CD4-positive, alpha-beta T cell (primary cell): Measurements from ENCODE around the gene RPTOR. TPM values are rescaled to one million over a fixed set of nuclear protein-coding genes. Genes with fewer than 3 reads are reported as not detected.

Experiments used
- ATAC-seq: fragments of 200-7000 bp; cut with Tn5 transposase; one replicate; pipeline ENCODE4 v1.10.0; 2022; ENCODE audit warnings: mild to moderate bottlenecking; ENCODE audit not compliant: poor library complexity
- CTCF ChIA-PET: fragments of 350-600 bp; sonication (Branson Sonifier 250); formaldehyde crosslinking; loops from one replicate; lab custom pipeline; 2021; ENCODE audit warnings: antibody characterized with exemption, inconsistent platforms; lab: Charles Lee
- POLR2A ChIA-PET: fragments of 350-600 bp; sonication (Branson Sonifier 250); formaldehyde crosslinking; loops from one replicate; lab custom pipeline; 2021; ENCODE audit warnings: antibody characterized with exemption, inconsistent platforms; lab: Charles Lee
- DNase-seq, 14 experiments: peaks; one replicate each; pipeline ENCODE4 v3.0.0-alpha.2; 2013 to 2020; ENCODE audit warnings: mixed read lengths in 2 of 14
- H3K27ac ChIP-seq, 2 donors: one replicate each; pipeline versions ENCODE4 v1.5.1 to v1.7.0; 2013; ENCODE audit warnings: low read length in 2 of 2, low read depth in 1 of 2, mild to moderate bottlenecking in 1 of 2
- H3K27me3 ChIP-seq, 2 experiments: 1 replicate in 1 of 2; 2 replicates in 1 of 2; pipeline versions ENCODE4 v1.6.1 to v1.7.0; 2013; ENCODE audit warnings: low read length in 2 of 2, control low read depth in 1 of 2, mild to moderate bottlenecking in 1 of 2, moderate library complexity in 1 of 2; ENCODE audit not compliant: insufficient read depth in 2 of 2, control insufficient read depth in 1 of 2
- H3K36me3 ChIP-seq: one replicate; pipeline ENCODE4 v1.6.1; 2013; ENCODE audit warnings: low read length, control low read depth; ENCODE audit not compliant: insufficient read depth
- H3K4me1 ChIP-seq: one replicate; pipeline ENCODE4 v1.6.1; 2013; ENCODE audit warnings: low read length, control low read depth; ENCODE audit not compliant: insufficient read depth
- H3K4me3 ChIP-seq: one replicate; pipeline ENCODE4 v1.5.1; 2013; ENCODE audit warnings: mild to moderate bottlenecking, low read length, moderate library complexity
- H3K9me3 ChIP-seq, 2 experiments: 1 replicate in 1 of 2; 2 replicates in 1 of 2; pipeline versions ENCODE4 v1.6.1 to v1.7.0; 2013; ENCODE audit warnings: low read length in 2 of 2, mild to moderate bottlenecking in 2 of 2, control low read depth in 1 of 2, moderate library complexity in 1 of 2; ENCODE audit not compliant: control insufficient read depth in 1 of 2, insufficient read depth in 1 of 2
- H3K27ac Mint-ChIP-seq: one replicate; pipeline ENCODE4 v1.8.0; 2020; ENCODE audit warnings: mixed read lengths
- H3K27me3 Mint-ChIP-seq: one replicate; pipeline ENCODE4 v1.8.0; 2021; ENCODE audit warnings: mixed read lengths
- H3K36me3 Mint-ChIP-seq: one replicate; pipeline ENCODE4 v1.8.0; 2021; ENCODE audit warnings: low read depth, mixed read lengths
- H3K4me1 Mint-ChIP-seq: one replicate; pipeline ENCODE4 v1.8.0; 2021; ENCODE audit warnings: low read depth, mixed read lengths
- H3K4me3 Mint-ChIP-seq: one replicate; pipeline ENCODE4 v1.8.0; 2020; ENCODE audit warnings: mild to moderate bottlenecking, mixed read lengths
- H3K9me3 Mint-ChIP-seq: one replicate; pipeline ENCODE4 v1.8.0; 2020; ENCODE audit warnings: mixed read lengths
- CTCF ChIP-seq: fragments of 200-600 bp; IDR thresholded peaks from one replicate; pipeline ENCODE4 v1.8.0; 2022; ENCODE audit warnings: antibody characterized with exemption, mild to moderate bottlenecking
- intact Hi-C, 2 experiments: fragments of 100-400 bp; cut with DNase I in 1 of 2; cut with micrococcal nuclease in 1 of 2; formaldehyde crosslinking; loops; one replicate each; pipeline versions ENCODE4 v1.15.1 to v1.9.0; 2023 to 2025; cut with DNase I, micrococcal nuclease
- total RNA-seq, 174 experiments: library from RNA in 2 of 174; stranded (reverse) in 2 of 174; gene quantifications; one replicate each; pipeline ENCODE4 v1.2.3 and lab custom pipeline; 2021 to 2026

Gene RPTOR
- total RNA-seq, 2 experiments from 2014 or later, result 45.0 to 47.1 TPM

GRCh38 chr17:80559825-80560251 is 15.2 kb downstream of the RPTOR start:
- no peak for DNase-seq
- TF ChIP-seq CTCF, result no peak
- H3K27ac Mint-ChIP-seq, result no peak overlapping the region
- intact Hi-C loops, result no loop called here
- H3K4me1 Mint-ChIP-seq, result peaks cover 28% of the 10 kb centered on the region
- H3K27me3 Mint-ChIP-seq, result no peaks in the 10 kb centered on the region
- Histone ChIP-seq H3K36me3 (peaks cover 2% of the 10 kb centered on the region), H3K4me3 (no peak overlapping the region), H3K9me3 (no peaks in the 10 kb centered on the region), H3K4me1 (no peaks in the 10 kb centered on the region), H3K27ac (no peak overlapping the region), H3K27me3 (no peaks in the 10 kb centered on the region)
- H3K9me3 Mint-ChIP-seq, result no peaks in the 10 kb centered on the region
- ChIA-PET POLR2A (no interaction called here), CTCF (interaction anchor here (1.4 kb wide), 1 partner anchor 16 kb away, joined by 5 read pairs; no protein-coding TSS in a partner anchor)
- H3K4me3 Mint-ChIP-seq, result no peak overlapping the region
- ATAC-seq, result no peak
- H3K36me3 Mint-ChIP-seq, result peaks cover 29% of the 10 kb centered on the region

DNA sequence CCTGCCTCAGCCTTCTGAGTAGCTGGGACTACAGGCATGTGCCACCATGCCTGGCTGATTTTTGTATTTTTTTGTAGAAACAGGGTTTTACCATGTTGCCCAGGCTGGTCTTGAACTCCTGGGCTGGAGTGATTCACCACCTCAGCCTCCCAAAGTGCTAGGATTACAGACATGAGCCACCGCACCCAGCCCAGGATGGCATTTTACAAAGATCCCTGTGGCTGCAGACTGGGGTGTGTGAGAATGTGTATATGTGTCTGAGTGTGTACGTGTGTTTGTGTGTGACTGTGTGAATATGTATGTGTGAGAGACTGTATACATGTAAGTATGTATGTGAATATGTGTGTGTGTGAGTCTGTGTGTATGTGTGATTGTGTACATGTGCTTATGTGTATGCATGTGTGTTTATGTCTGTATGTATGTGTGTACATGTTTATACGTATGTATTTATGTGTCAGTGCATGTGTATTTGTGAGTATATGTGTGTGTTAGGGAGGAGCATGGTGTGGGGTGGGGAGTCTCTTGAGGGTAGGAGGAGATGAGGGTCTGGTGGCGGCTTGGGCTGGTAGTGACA is 17.0 kb downstream of the RPTOR start:
- CTCF ChIA-PET, result no interaction called here
- no peak overlapping the region for H3K27ac ChIP-seq
- TF ChIP-seq CTCF, result no peak
- H3K4me3 Mint-ChIP-seq, result no peak overlapping the region
- H3K9me3 Mint-ChIP-seq, result no peaks in the 10 kb centered on the region
- H3K27me3 ChIP-seq, result no peaks in the 10 kb centered on the region
- H3K4me3 ChIP-seq, result no peak overlapping the region
- peaks cover 23% of the 10 kb centered on the region for H3K36me3 Mint-ChIP-seq
- no peaks in the 10 kb centered on the region for H3K4me1 ChIP-seq
- H3K4me1 Mint-ChIP-seq, result peaks cover 33% of the 10 kb centered on the region
- no peaks in the 10 kb centered on the region for H3K9me3 ChIP-seq
- DNase-seq (no peak), ATAC-seq (no peak)
- POLR2A ChIA-PET, result no interaction called here
- H3K36me3 ChIP-seq, result peaks cover 2% of the 10 kb centered on the region
- intact Hi-C loops, result no loop called here
- no peak overlapping the region for H3K27ac Mint-ChIP-seq
- no peaks in the 10 kb centered on the region for H3K27me3 Mint-ChIP-seq

GRCh38 chr17:80564545-80564944 is 19.9 kb downstream of the RPTOR start:
- Histone ChIP-seq H3K27ac (no peak overlapping the region), H3K27me3 (no peaks in the 10 kb centered on the region), H3K36me3 (no peaks in the 10 kb centered on the region), H3K4me1 (no peaks in the 10 kb centered on the region), H3K4me3 (no peak overlapping the region), H3K9me3 (no peaks in the 10 kb centered on the region)
- Mint-ChIP-seq H3K36me3 (peaks cover 12% of the 10 kb centered on the region), H3K27me3 (no peaks in the 10 kb centered on the region), H3K4me1 (peaks cover 21% of the 10 kb centered on the region), H3K9me3 (no peaks in the 10 kb centered on the region), H3K4me3 (no peak overlapping the region), H3K27ac (no peak overlapping the region)
- DNase-seq (no peak), ATAC-seq (no peak)
- TF ChIP-seq CTCF, result no peak
- POLR2A ChIA-PET, result no interaction called here
- intact Hi-C loops, result no loop called here
- CTCF ChIA-PET, result interaction anchor here (1.9 kb wide), 1 partner anchor 138 kb away, joined by 6 read pairs; no protein-coding TSS in a partner anchor
